Activated T-cell treated with anti-CD3 and anti-CD28 coated beads, Interleukin-2, amount 50 U/mL, for 4 hours (primary cell): Measurements from ENCODE around the gene APOBEC3H. TPM values are rescaled to one million over a fixed set of nuclear protein-coding genes. Genes with fewer than 3 reads are reported as not detected.
A peak's percentile ranks its signal among the peaks of the same experiment; 100 is the strongest.
"Not testable (repeated sequence)": the region's sequence is repeated elsewhere in the genome, so short reads cannot be mapped to it uniquely, and the experiment has no call there.

Source experiments
- ATAC-seq, 2 donors: fragments of 200-7000 bp; cut with Tn5 transposase; one replicate each; pipeline ENCODE4 v1.10.0; 2021
- DNase-seq: peaks from one replicate; pipeline ENCODE4 v3.0.0-alpha.2; 2020
- H3K27me3 Mint-ChIP-seq: one replicate; pipeline ENCODE4 v1.8.0; 2021; ENCODE audit warnings: low read depth, mixed read lengths
- H3K36me3 Mint-ChIP-seq: one replicate; pipeline ENCODE4 v1.8.0; 2022; ENCODE audit warnings: mixed read lengths; ENCODE audit not compliant: insufficient read depth
- H3K4me1 Mint-ChIP-seq: one replicate; pipeline ENCODE4 v1.8.0; 2021; ENCODE audit warnings: low read depth, mixed read lengths
- H3K4me3 Mint-ChIP-seq: one replicate; pipeline ENCODE4 v1.8.0; 2021; ENCODE audit warnings: mild to moderate bottlenecking, moderate library complexity, mixed read lengths
- H3K9me3 Mint-ChIP-seq: one replicate; pipeline ENCODE4 v1.8.0; 2021; ENCODE audit warnings: mixed read lengths
- total RNA-seq, 3 donors: library from RNA; stranded (reverse); gene quantifications; one replicate each; pipeline ENCODE4 v1.2.1, GENCODE V29; 2021

The APOBEC3H gene
- under 1 TPM in 2 of 3 donors, not detected in 1; 0.79 to 0.82 TPM for total RNA-seq

GRCh38 chr22:39097098-39098020, at the start of gene APOBEC3H:
TSS of gene APOBEC3H (plus strand) at chr22:39097244. CDS start at chr22:39100279, 3,035 bp downstream.
- H3K9me3 Mint-ChIP-seq, result no peaks in the 10 kb centered on the region
- no peaks in the 10 kb centered on the region for H3K36me3 Mint-ChIP-seq
- DNase-seq (no peak), ATAC-seq (no peak)
- no peaks in the 10 kb centered on the region for H3K27me3 Mint-ChIP-seq
- peak within 1 kb of the TSS; percentile 62 for H3K4me3 Mint-ChIP-seq
- H3K4me1 Mint-ChIP-seq, result peaks cover 71% of the 10 kb centered on the region

- not testable (repeated sequence) for H3K4me3 Mint-ChIP-seq, H3K9me3 Mint-ChIP-seq, ATAC-seq, H3K27me3 Mint-ChIP-seq, DNase-seq
- H3K36me3 Mint-ChIP-seq, result peaks cover 10% of the 10 kb centered on the region
- H3K4me1 Mint-ChIP-seq, result peaks cover 12% of the 10 kb centered on the region
Observed at GRCh38 chr22:39049486-39049885, 47.6 kb upstream of the APOBEC3H start.

DNA sequence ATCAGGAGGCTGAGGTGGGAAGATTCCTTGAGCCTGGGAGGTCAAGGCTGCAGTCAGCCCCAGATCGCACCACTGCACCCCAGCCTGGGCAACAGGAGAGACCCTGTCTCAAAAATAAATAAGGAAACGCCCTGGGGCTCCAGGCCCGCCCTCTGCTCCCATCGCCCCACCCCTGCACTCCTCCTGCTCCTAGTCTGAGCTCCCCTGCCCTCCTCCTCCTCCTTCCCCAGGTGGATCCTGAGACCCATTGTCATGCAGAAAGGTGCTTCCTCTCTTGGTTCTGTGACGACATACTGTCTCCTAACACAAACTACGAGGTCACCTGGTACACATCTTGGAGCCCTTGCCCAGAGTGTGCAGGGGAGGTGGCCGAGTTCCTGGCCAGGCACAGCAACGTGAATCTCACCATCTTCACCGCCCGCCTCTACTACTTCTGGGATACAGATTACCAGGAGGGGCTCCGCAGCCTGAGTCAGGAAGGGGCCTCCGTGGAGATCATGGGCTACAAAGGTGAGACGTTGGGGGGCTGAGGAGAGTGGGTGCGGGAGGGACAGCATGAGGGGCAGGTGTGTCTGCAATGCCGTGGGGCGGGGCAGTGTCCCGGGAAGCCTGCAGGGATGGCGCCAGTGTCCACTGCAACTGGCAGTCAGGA, 45.1 kb upstream of the APOBEC3H start:
- not testable (repeated sequence) for ATAC-seq, H3K4me3 Mint-ChIP-seq, H3K9me3 Mint-ChIP-seq, DNase-seq, H3K27me3 Mint-ChIP-seq, H3K36me3 Mint-ChIP-seq, H3K4me1 Mint-ChIP-seq

DNA sequence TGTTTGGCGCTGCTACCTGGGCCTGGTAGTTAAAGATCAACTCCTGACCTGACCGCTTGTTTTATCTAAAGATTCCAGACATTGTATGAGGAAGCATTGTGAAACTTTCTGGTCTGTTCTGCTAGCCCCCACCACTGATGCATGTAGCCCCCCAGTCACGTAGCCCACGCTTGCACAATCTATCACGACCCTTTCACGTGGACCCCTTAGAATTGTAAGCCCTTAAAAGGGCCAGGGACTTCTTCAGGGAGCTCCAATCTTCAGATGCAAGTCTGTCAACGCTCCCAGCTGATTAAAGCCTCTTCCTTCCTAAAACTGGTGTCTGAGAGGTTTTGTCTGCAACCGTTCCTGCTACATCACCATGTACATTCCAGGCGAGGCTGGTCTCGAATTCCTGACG, 41.4 kb upstream of the APOBEC3H start:
- H3K9me3 Mint-ChIP-seq, result no peaks in the 10 kb centered on the region

GRCh38 chr22:39061290-39061689, 35.8 kb upstream of the APOBEC3H start:
- not testable (repeated sequence) for H3K27me3 Mint-ChIP-seq, H3K4me3 Mint-ChIP-seq, H3K36me3 Mint-ChIP-seq, ATAC-seq, H3K9me3 Mint-ChIP-seq, DNase-seq
- H3K4me1 Mint-ChIP-seq, result peaks cover 14% of the 10 kb centered on the region

More for the DNA sequence above, 41.4 kb upstream of the APOBEC3H start:
- no peak for DNase-seq
- Mint-ChIP-seq H3K36me3 (no peaks in the 10 kb centered on the region), H3K27me3 (no peaks in the 10 kb centered on the region), H3K4me1 (no peaks in the 10 kb centered on the region), H3K4me3 (no peak overlapping the region)
- no peak for ATAC-seq

- H3K9me3 Mint-ChIP-seq, H3K27me3 Mint-ChIP-seq, ATAC-seq, DNase-seq, H3K4me3 Mint-ChIP-seq, H3K36me3 Mint-ChIP-seq: not testable (repeated sequence)
- peaks cover 14% of the 10 kb centered on the region for H3K4me1 Mint-ChIP-seq
Observed at GRCh38 chr22:39061951-39062350, 35.1 kb upstream of the APOBEC3H start.

DNA sequence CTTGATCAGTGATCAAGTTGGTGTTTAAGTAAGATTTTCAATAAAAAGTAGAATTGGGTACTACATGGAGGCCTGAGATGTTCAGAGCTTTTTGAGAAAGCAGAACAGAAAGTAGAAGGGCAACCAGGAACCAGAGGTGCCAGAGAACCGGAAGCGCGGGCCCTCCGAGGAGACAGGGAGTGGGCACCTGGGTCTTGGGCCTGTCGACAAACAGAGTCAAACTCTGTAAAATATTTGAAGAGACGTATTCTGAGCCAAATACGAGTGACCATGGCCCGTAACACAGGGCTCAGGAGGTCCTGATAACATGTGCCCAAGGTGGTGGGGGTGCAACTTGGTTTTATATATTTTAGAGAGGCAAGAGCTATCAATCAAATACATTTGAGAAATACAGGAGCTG, 33.1 kb upstream of the APOBEC3H start:
- peaks cover 18% of the 10 kb centered on the region for H3K4me1 Mint-ChIP-seq
- not testable (repeated sequence) for ATAC-seq, H3K36me3 Mint-ChIP-seq, H3K9me3 Mint-ChIP-seq, H3K27me3 Mint-ChIP-seq, DNase-seq, H3K4me3 Mint-ChIP-seq

GRCh38 chr22:39066442-39067276, 30.4 kb upstream of the APOBEC3H start:
- not testable (repeated sequence) for H3K27me3 Mint-ChIP-seq, ATAC-seq, H3K4me3 Mint-ChIP-seq, H3K36me3 Mint-ChIP-seq, DNase-seq, H3K9me3 Mint-ChIP-seq
- peaks cover 18% of the 10 kb centered on the region for H3K4me1 Mint-ChIP-seq

- DNase-seq, result no peak
- no peaks in the 10 kb centered on the region for H3K9me3 Mint-ChIP-seq
- H3K4me1 Mint-ChIP-seq, result peaks cover 23% of the 10 kb centered on the region
- no peaks in the 10 kb centered on the region for H3K27me3 Mint-ChIP-seq
- H3K4me3 Mint-ChIP-seq, result no peak overlapping the region
- no peak for ATAC-seq
- no peaks in the 10 kb centered on the region for H3K36me3 Mint-ChIP-seq
Observed at GRCh38 chr22:39068033-39068785, 28.8 kb upstream of the APOBEC3H start.

GRCh38 chr22:39070186-39070585, 26.9 kb upstream of the APOBEC3H start:
- no peak overlapping the region for H3K4me3 Mint-ChIP-seq
- no peaks in the 10 kb centered on the region for H3K27me3 Mint-ChIP-seq
- peaks cover 18% of the 10 kb centered on the region for H3K4me1 Mint-ChIP-seq
- H3K9me3 Mint-ChIP-seq, result no peaks in the 10 kb centered on the region
- DNase-seq (no peak), ATAC-seq (no peak)
- no peaks in the 10 kb centered on the region for H3K36me3 Mint-ChIP-seq

DNA sequence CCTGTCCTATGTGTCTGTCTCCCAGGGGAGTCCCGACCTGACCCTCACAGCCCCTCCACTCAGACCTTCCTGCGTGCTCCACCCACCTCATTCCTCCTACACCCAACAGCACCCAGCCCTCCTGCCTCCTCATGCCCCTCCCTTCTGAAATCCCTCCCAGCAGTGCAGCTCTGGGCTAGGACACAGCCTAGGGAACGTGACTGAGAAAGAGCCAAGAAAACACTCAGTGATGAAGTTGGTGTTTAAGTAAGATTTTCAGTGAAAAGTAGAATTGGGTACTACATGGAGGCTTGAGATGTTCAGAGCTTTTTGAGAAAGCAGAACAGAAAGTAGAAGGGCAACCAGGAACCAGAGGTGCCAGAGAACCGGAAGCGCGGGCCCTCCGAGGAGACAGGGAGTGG, 24.5 kb upstream of the APOBEC3H start:
- H3K36me3 Mint-ChIP-seq, H3K9me3 Mint-ChIP-seq, DNase-seq, H3K27me3 Mint-ChIP-seq, ATAC-seq, H3K4me3 Mint-ChIP-seq: not testable (repeated sequence)
- H3K4me1 Mint-ChIP-seq, result peaks cover 22% of the 10 kb centered on the region

DNA sequence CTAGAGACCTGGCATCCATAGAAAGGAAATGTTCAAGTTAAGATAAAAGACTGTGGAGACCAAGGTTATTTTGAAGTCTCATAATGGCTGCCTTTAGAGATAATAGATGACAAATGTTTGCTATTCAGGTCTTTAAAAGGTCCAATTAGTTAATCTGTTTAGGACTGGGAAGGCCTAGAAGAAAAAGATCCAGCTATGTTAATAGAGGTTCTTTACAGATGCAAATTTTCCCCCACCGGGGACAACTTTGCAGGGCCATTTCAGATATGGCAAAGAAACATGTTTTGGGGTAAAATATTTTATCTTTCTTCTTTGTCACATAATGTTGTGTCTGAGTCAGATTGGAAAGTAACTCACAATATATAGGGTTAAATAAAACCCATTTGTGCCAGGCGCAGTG, 23.1 kb upstream of the APOBEC3H start:
- Mint-ChIP-seq H3K9me3 (no peaks in the 10 kb centered on the region), H3K4me3 (no peak overlapping the region), H3K27me3 (no peaks in the 10 kb centered on the region), H3K36me3 (no peaks in the 10 kb centered on the region), H3K4me1 (peaks cover 31% of the 10 kb centered on the region)
- ATAC-seq (no peak), DNase-seq (no peak)

DNA sequence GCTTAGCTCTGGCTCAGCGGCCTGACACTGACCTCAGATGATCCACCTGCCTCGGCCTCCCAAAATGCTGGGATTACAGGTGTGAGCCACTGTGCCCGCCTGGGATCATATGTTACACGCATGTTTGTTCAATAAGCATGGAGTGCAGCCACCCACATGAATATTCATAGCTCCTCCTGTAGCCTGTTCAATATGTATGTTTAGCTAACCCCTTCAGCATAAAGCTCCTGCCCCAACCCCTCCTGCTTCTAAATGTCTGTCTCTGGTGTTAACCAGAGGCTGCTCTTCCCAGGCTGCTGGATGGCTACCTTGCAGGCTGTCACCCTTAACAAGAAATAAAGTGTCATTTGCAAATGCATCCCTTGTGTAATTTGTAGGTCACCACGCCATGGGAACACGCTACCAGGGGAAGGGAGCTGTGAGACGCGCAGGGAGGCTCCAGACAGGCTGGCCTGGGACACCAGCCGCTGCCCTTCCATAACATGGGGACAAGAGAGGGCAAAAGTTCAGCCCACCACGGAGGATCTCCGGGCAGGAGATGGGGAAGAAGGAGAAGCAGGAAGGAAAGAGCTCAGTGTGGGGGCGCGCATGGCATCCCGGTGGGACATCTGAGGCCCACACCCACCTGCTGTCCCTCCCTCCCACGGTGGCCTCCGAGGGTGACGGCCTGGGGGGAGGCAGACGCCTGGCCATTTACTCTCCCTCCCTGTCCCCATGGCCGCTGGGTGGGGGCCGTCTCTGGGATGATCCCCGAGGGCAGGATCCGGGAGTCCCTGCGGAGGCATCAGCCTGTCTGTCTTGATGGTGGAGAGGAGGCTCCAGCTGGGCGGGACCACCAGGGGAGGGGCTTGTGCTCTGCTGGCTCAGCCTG, 20.7 kb upstream of the APOBEC3H start:
- ATAC-seq, H3K27me3 Mint-ChIP-seq, DNase-seq, H3K9me3 Mint-ChIP-seq, H3K36me3 Mint-ChIP-seq: not testable (repeated sequence)
- H3K4me3 Mint-ChIP-seq, result peak overlapping the region; percentile 76
- H3K4me1 Mint-ChIP-seq, result peaks cover 45% of the 10 kb centered on the region
